Astrocyte (in vitro differentiated cells and primary cell): Measurements from ENCODE around the gene BICC1. TPM values are rescaled to one million over a fixed set of nuclear protein-coding genes. Genes with fewer than 3 reads are reported as not detected.

ENCODE experiments used
- DNase-seq: peaks from one replicate; pipeline ENCODE4 v3.0.0-alpha.2; 2010; ENCODE audit warnings: low read depth
- FAIRE-seq: peaks from 2 replicates; lab custom pipeline; 2011; peaks lifted over from hg19 to GRCh38; lab: Jason Lieb, UNC
- H2AFZ ChIP-seq: 2 replicates; pipeline ENCODE4 v1.6.0; 2012; ENCODE audit warnings: low read depth, low read length, inconsistent platforms
- H3K27ac ChIP-seq: 2 replicates; pipeline ENCODE4 v1.5.1; 2011; ENCODE audit warnings: low read depth, low read length, inconsistent platforms
- H3K27me3 ChIP-seq: 2 replicates; pipeline ENCODE4 v1.6.0; 2011; ENCODE audit warnings: low read length, inconsistent platforms; ENCODE audit not compliant: insufficient read depth
- H3K36me3 ChIP-seq: 2 replicates; pipeline ENCODE4 v1.5.1; 2011; ENCODE audit warnings: low read length, inconsistent platforms; ENCODE audit not compliant: insufficient read depth
- H3K4me1 ChIP-seq: 2 replicates; pipeline ENCODE4 v1.5.1; 2011; ENCODE audit warnings: low read length, inconsistent platforms; ENCODE audit not compliant: insufficient read depth
- H3K4me2 ChIP-seq: 2 replicates; pipeline ENCODE4 v1.6.0; 2012; ENCODE audit warnings: low read length, inconsistent platforms
- H3K4me3 ChIP-seq: 2 replicates; pipeline ENCODE4 v1.5.1; 2011; ENCODE audit warnings: low read depth, mild to moderate bottlenecking, low read length, inconsistent platforms; ENCODE audit not compliant: insufficient read depth
- H3K79me2 ChIP-seq: 2 replicates; pipeline ENCODE4 v1.6.0; 2012; ENCODE audit warnings: mild to moderate bottlenecking, low read length, inconsistent platforms; ENCODE audit not compliant: insufficient read depth
- H3K9ac ChIP-seq: 2 replicates; pipeline ENCODE4 v1.6.0; 2012; ENCODE audit warnings: mild to moderate bottlenecking, low read length, inconsistent platforms
- H3K9me3 ChIP-seq: 2 replicates; pipeline ENCODE4 v1.5.1; 2012; ENCODE audit warnings: low read depth, mild to moderate bottlenecking, low read length, inconsistent platforms; ENCODE audit not compliant: insufficient read depth
- H4K20me1 ChIP-seq: 2 replicates; pipeline ENCODE4 v1.6.0; 2012; ENCODE audit warnings: low read length, inconsistent platforms; ENCODE audit not compliant: insufficient read depth
- H3K27ac Mint-ChIP-seq: one replicate; pipeline ENCODE4 v1.8.0; 2021; ENCODE audit warnings: mild to moderate bottlenecking, mixed read lengths; ENCODE audit not compliant: unreplicated experiment
- H3K27me3 Mint-ChIP-seq: one replicate; pipeline ENCODE4 v1.8.0; 2021; ENCODE audit warnings: low read depth, mixed read lengths; ENCODE audit not compliant: unreplicated experiment
- H3K36me3 Mint-ChIP-seq: one replicate; pipeline ENCODE4 v1.8.0; 2021; ENCODE audit warnings: low read depth, mixed read lengths; ENCODE audit not compliant: unreplicated experiment
- H3K4me1 Mint-ChIP-seq: one replicate; pipeline ENCODE4 v1.8.0; 2021; ENCODE audit warnings: low read depth, mixed read lengths; ENCODE audit not compliant: unreplicated experiment
- H3K4me3 Mint-ChIP-seq: one replicate; pipeline ENCODE4 v1.8.0; 2021; ENCODE audit warnings: mild to moderate bottlenecking, moderate library complexity, mixed read lengths; ENCODE audit not compliant: unreplicated experiment
- H3K9me3 Mint-ChIP-seq: one replicate; pipeline ENCODE4 v1.8.0; 2021; ENCODE audit warnings: mild to moderate bottlenecking, mixed read lengths; ENCODE audit not compliant: unreplicated experiment
- CTCF ChIP-seq: IDR thresholded peaks from 2 replicates; pipeline ENCODE4 v1.5.1; 2011; ENCODE audit warnings: low read depth, mild to moderate bottlenecking, inconsistent platforms, low read length, moderate library complexity; ENCODE audit not compliant: insufficient read depth
- EZH2 ChIP-seq: IDR thresholded peaks from 2 replicates; pipeline ENCODE4 v1.6.1; 2012; ENCODE audit warnings: mild to moderate bottlenecking, low read length, inconsistent platforms; ENCODE audit not compliant: insufficient read depth
- total RNA-seq: library from RNA; stranded (reverse); gene quantifications from 2 replicates; pipeline ENCODE4 v1.2.1, GENCODE V29; 2021

The BICC1 gene
- total RNA-seq, 1 donor from 2014 or later, result 23.0 TPM

GRCh38 chr10:58565271-58565670 lies 52.6 kb downstream of the BICC1 start:
- DNase-seq (no peak), FAIRE-seq (no peak)
- no peak for TF ChIP-seq EZH2
- TF ChIP-seq CTCF, result no peak
- Histone ChIP-seq H3K9me3 (no peaks in the 10 kb centered on the region), H3K4me1 (peaks cover 3% of the 10 kb centered on the region), H3K4me2 (no peak overlapping the region), H3K4me3 (no peak overlapping the region), H3K36me3 (no peaks in the 10 kb centered on the region), H3K27ac (no peak overlapping the region), H3K27me3 (no peaks in the 10 kb centered on the region), H4K20me1 (peaks cover 63% of the 10 kb centered on the region), H2AFZ (no peak overlapping the region), H3K79me2 (peaks cover 89% of the 10 kb centered on the region), H3K9ac (no peak overlapping the region)
- Mint-ChIP-seq H3K27me3 (no peaks in the 10 kb centered on the region), H3K27ac (no peak overlapping the region), H3K9me3 (peaks cover 19% of the 10 kb centered on the region), H3K4me1 (peaks cover 2% of the 10 kb centered on the region), H3K4me3 (no peak overlapping the region), H3K36me3 (peaks cover 19% of the 10 kb centered on the region)

DNA sequence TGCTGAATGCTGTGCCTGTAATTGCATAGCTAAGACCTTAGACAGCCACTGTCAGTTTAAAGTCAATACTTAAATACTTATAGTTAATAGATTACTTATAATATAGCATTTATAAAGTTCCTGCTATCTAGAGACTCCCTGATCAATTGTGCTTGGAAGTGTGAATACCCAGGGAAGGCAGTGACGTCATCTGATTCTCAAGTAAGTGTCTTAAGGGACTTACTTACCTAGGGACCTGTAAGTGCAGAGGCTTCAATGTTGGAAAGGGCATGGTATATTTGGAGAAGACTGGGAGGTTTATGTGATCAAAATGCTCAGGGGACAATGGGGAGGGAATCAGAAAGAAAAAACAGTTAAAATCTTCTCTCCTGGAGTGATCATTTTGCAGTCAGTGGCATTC lies 55.0 kb downstream of the BICC1 start:
- H3K27me3 Mint-ChIP-seq, result no peaks in the 10 kb centered on the region
- peaks cover 88% of the 10 kb centered on the region for H3K79me2 ChIP-seq

More for the DNA sequence above, 55.0 kb downstream of the BICC1 start:
- no peaks in the 10 kb centered on the region for H3K27me3 ChIP-seq
- no peak overlapping the region for H3K27ac ChIP-seq
- H3K4me3 ChIP-seq, result no peak overlapping the region
- H3K9me3 ChIP-seq, result no peaks in the 10 kb centered on the region
- Mint-ChIP-seq H3K4me1 (peaks cover 2% of the 10 kb centered on the region), H3K9me3 (peaks cover 14% of the 10 kb centered on the region), H3K27ac (no peak overlapping the region), H3K4me3 (no peak overlapping the region), H3K36me3 (peaks cover 22% of the 10 kb centered on the region)
- H3K36me3 ChIP-seq, result no peaks in the 10 kb centered on the region
- DNase-seq (no peak), FAIRE-seq (no peak)
- TF ChIP-seq EZH2 (no peak), CTCF (no peak)
- peaks cover 3% of the 10 kb centered on the region for H3K4me1 ChIP-seq
- H3K9ac ChIP-seq, result no peak overlapping the region
- H4K20me1 ChIP-seq, result peaks cover 77% of the 10 kb centered on the region
- H3K4me2 ChIP-seq, result no peak overlapping the region
- H2AFZ ChIP-seq, result no peak overlapping the region
